ENCODE results near the gene DNMT3L. TPM values are rescaled to one million over a fixed set of nuclear protein-coding genes. Genes with fewer than 3 reads are reported as not detected.

The DNMT3L gene
- total RNA-seq, 1 experiment from 2014 or later = not detected

GRCh38 chr21:44299458-44300261, 38.0 kb upstream of the DNMT3L start, which contains the start of gene PFKL (continued):
- TF ChIP-seq, protein P1, sequence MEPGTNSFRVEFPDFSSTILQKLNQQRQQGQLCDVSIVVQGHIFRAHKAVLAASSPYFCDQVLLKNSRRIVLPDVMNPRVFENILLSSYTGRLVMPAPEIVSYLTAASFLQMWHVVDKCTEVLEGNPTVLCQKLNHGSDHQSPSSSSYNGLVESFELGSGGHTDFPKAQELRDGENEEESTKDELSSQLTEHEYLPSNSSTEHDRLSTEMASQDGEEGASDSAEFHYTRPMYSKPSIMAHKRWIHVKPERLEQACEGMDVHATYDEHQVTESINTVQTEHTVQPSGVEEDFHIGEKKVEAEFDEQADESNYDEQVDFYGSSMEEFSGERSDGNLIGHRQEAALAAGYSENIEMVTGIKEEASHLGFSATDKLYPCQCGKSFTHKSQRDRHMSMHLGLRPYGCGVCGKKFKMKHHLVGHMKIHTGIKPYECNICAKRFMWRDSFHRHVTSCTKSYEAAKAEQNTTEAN (CRISPR knock-in tag; IDR thresholded peaks at IDR 0.05) = peak; percentile 56; the same call in 1 of the 2 replicates
- TF ChIP-seq E2F5 (CRISPR knock-in tag; IDR thresholded peaks at IDR 0.05) (0 out of 2 replicates have a peak, but pooled peaks have one; percentile 11), ZNF121 (CRISPR knock-in tag; IDR thresholded peaks at IDR 0.05) (peak; percentile 94), FOXK1 (CRISPR knock-in tag; IDR thresholded peaks at IDR 0.05) (peak; percentile 35; the same call in 1 of the 2 replicates), PRRX2 (CRISPR knock-in tag; IDR thresholded peaks at IDR 0.05) (no peak), ZNF263 (CRISPR knock-in tag; IDR thresholded peaks at IDR 0.05; ENCODE audit: low read depth) (peak; percentile 51; the same call in 1 of the 2 replicates), RELA (CRISPR knock-in tag; IDR thresholded peaks at IDR 0.05; ENCODE audit: borderline replicate concordance) (no peak), FOXP1 (CRISPR knock-in tag; IDR thresholded peaks at IDR 0.05; ENCODE audit: borderline replicate concordance) (peak; percentile 75; the same call in 1 of the 2 replicates), TP53 (CRISPR knock-in tag; IDR thresholded peaks at IDR 0.05) (no peak), USF1 (CRISPR knock-in tag; IDR thresholded peaks at IDR 0.05) (no peak), USF2 (CRISPR knock-in tag; IDR thresholded peaks at IDR 0.05) (peak; percentile 36; the same call in 1 of the 2 replicates), RORB (CRISPR knock-in tag; IDR thresholded peaks at IDR 0.05) (no peak)
- TF ChIP-seq, protein P2, sequence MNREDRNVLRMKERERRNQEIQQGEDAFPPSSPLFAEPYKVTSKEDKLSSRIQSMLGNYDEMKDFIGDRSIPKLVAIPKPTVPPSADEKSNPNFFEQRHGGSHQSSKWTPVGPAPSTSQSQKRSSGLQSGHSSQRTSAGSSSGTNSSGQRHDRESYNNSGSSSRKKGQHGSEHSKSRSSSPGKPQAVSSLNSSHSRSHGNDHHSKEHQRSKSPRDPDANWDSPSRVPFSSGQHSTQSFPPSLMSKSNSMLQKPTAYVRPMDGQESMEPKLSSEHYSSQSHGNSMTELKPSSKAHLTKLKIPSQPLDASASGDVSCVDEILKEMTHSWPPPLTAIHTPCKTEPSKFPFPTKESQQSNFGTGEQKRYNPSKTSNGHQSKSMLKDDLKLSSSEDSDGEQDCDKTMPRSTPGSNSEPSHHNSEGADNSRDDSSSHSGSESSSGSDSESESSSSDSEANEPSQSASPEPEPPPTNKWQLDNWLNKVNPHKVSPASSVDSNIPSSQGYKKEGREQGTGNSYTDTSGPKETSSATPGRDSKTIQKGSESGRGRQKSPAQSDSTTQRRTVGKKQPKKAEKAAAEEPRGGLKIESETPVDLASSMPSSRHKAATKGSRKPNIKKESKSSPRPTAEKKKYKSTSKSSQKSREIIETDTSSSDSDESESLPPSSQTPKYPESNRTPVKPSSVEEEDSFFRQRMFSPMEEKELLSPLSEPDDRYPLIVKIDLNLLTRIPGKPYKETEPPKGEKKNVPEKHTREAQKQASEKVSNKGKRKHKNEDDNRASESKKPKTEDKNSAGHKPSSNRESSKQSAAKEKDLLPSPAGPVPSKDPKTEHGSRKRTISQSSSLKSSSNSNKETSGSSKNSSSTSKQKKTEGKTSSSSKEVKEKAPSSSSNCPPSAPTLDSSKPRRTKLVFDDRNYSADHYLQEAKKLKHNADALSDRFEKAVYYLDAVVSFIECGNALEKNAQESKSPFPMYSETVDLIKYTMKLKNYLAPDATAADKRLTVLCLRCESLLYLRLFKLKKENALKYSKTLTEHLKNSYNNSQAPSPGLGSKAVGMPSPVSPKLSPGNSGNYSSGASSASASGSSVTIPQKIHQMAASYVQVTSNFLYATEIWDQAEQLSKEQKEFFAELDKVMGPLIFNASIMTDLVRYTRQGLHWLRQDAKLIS (CRISPR knock-in tag; IDR thresholded peaks at IDR 0.05; ENCODE audit: borderline replicate concordance) = no peak

GRCh38 chr21:44299085-44299457, 37.4 kb upstream of the DNMT3L start:
- peak overlapping the region; percentile 80 for H3K4me3 Mint-ChIP-seq
- POLR2A ChIA-PET = no interaction called here
- peaks cover 28% of the 10 kb centered on the region for H3K4me1 Mint-ChIP-seq
- H3K27me3 Mint-ChIP-seq (ENCODE audit: low read depth) = peaks cover 11% of the 10 kb centered on the region
- no peaks in the 10 kb centered on the region for H3K9me3 Mint-ChIP-seq
- no peak for TF ChIP-seq HMGA2 (CRISPR knock-in tag; IDR thresholded peaks at IDR 0.05)
- TF ChIP-seq, protein P3, sequence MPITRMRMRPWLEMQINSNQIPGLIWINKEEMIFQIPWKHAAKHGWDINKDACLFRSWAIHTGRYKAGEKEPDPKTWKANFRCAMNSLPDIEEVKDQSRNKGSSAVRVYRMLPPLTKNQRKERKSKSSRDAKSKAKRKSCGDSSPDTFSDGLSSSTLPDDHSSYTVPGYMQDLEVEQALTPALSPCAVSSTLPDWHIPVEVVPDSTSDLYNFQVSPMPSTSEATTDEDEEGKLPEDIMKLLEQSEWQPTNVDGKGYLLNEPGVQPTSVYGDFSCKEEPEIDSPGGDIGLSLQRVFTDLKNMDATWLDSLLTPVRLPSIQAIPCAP (CRISPR knock-in tag; IDR thresholded peaks at IDR 0.05) = no peak
- TF ChIP-seq ZNF219 (CRISPR knock-in tag; IDR thresholded peaks at IDR 0.05; ENCODE audit: borderline replicate concordance) = no peak
- no peak for TF ChIP-seq NR2C2 (CRISPR knock-in tag; IDR thresholded peaks at IDR 0.05)
- no peak for TF ChIP-seq USF1 (CRISPR knock-in tag; IDR thresholded peaks at IDR 0.05)
- TF ChIP-seq GTF2I (CRISPR knock-in tag; conservative IDR thresholded peaks at IDR 0.05) = no peak
- H3K36me3 Mint-ChIP-seq = no peaks in the 10 kb centered on the region
- peak overlapping the region; percentile 70 for H3K27ac Mint-ChIP-seq
- CTCF ChIA-PET = interaction anchor here (0.5 to 2.7 kb wide), 4 partner anchors 12 to 457 kb away, joined by 3 to 22 read pairs (median 4); no protein-coding TSS in a partner anchor
- DNase-seq (ENCODE audit: low spot score) (no peak), ATAC-seq (no peak)

All from WTC11 (cell line).